ENCODE data around the gene PPP6R3. TPM values are rescaled to one million over a fixed set of nuclear protein-coding genes. Genes with fewer than 3 reads are reported as not detected.

The PPP6R3 gene
- total RNA-seq, 2 donors from 2014 or later: 118 to 136 TPM

DNA sequence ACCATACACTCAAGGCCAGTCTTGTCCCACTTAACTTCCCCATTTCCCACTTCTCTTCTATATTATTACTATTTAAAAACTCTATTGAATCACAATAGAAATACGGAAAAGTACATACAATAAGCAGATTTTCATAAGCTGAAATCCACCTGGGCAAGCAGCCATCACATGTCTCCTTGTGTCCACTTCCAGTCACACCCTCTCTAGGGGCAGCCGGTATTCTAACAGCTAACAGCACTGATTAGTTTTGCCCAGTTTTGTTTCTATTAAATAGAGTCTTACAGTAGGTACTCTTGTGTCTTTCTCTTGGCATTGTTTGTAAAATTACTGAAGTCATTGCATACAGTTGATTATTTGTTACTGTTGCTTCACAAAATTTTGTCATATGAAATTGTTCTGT, 37.8 kb downstream of the PPP6R3 start:
- TF ChIP-seq, protein P1, sequence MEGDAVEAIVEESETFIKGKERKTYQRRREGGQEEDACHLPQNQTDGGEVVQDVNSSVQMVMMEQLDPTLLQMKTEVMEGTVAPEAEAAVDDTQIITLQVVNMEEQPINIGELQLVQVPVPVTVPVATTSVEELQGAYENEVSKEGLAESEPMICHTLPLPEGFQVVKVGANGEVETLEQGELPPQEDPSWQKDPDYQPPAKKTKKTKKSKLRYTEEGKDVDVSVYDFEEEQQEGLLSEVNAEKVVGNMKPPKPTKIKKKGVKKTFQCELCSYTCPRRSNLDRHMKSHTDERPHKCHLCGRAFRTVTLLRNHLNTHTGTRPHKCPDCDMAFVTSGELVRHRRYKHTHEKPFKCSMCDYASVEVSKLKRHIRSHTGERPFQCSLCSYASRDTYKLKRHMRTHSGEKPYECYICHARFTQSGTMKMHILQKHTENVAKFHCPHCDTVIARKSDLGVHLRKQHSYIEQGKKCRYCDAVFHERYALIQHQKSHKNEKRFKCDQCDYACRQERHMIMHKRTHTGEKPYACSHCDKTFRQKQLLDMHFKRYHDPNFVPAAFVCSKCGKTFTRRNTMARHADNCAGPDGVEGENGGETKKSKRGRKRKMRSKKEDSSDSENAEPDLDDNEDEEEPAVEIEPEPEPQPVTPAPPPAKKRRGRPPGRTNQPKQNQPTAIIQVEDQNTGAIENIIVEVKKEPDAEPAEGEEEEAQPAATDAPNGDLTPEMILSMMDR (conservative IDR thresholded peaks at IDR 0.05): no peak
- WGBS, 2 experiments (ENCODE audit: insufficient coverage in 1 of 2, insufficient read length in 1 of 2): 88 to 95% methylated on average over 2 of the region's 2 CpGs
- Mint-ChIP-seq H3K27me3 (ENCODE audit: insufficient read depth) (no peaks in the 10 kb centered on the region), H3K4me3 (no peak overlapping the region), H3K4me1 (peaks cover 30% of the 10 kb centered on the region), H3K9me3 (peaks cover 3% of the 10 kb centered on the region), H3K27ac (peak overlapping the region; percentile 30), H3K36me3 (ENCODE audit: low read depth) (peaks cover 7% of the 10 kb centered on the region)
- H3K9me3 ChIP-seq (ENCODE audit: control insufficient read depth, low read length): no peaks in the 10 kb centered on the region
- H3K4me1 ChIP-seq (ENCODE audit: control insufficient read depth, insufficient read depth, low read length): peaks cover 7% of the 10 kb centered on the region
- no peak overlapping the region for H3K27ac ChIP-seq (ENCODE audit: low read depth, low read length)
- H3K36me3 ChIP-seq (ENCODE audit: control insufficient read depth, insufficient read depth, low read length): no peaks in the 10 kb centered on the region
- no peak overlapping the region for H3K4me3 ChIP-seq (ENCODE audit: low read length)
- DNase-seq: no peak
- no peaks in the 10 kb centered on the region for H3K27me3 ChIP-seq (ENCODE audit: control insufficient read depth, insufficient read depth, low read length, poor library complexity, severe bottlenecking)
- H3K9ac ChIP-seq (ENCODE audit: extremely low read depth, low read length, poor library complexity, severe bottlenecking): no peak overlapping the region

DNA sequence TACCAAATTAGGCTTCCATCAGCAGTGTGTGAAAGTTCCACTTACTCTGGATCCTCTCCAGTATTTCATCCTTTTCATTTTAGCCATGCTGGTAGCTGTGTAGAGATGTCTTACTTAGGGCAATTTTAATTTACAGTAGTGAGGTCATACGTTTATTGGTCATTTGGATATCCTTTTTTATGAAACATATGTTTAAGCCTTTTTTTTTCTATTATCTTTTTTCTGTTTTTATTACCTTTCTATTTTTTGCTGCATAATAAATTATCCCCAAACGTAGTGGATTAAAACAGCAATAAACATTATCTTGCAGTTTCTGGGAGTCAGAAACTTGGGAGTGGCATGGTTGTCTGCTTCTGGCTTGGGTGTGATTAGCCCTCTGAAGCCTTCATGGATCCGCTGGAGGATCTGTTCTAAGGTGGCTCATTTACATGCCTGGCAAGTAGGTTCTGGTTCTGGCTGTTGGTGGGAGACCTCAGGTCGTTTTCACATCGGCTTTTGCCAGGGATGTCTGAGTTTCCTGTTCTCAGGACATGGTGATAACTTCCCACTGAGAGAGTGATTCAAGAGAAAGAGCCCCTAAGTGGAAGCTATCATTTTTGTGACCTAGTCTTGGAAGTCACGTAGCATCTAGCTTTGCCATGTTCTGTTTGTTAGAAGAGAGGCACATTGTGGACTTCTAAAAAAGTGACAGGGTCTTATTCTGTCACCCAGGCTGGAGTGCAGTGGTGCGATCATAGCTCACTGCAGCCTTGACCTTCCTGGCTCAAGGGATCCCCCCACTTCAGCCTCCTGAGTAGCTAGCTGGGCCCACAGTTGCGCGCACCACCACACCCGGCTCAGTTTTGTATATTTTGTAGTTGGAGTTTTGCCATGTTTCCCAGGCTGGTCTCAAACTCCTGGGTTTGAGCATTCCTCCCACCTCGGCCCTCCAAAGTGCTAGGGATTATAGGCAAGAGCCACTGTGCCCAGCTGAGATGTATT, 38.6 kb downstream of the PPP6R3 start:
- Mint-ChIP-seq H3K9me3 (peaks cover 3% of the 10 kb centered on the region), H3K4me1 (peaks cover 33% of the 10 kb centered on the region), H3K27ac (peak overlapping the region; percentile 65), H3K4me3 (peak overlapping the region; percentile 20), H3K36me3 (ENCODE audit: low read depth) (peaks cover 7% of the 10 kb centered on the region), H3K27me3 (ENCODE audit: insufficient read depth) (no peaks in the 10 kb centered on the region)
- Histone ChIP-seq H3K27me3 (ENCODE audit: control insufficient read depth, insufficient read depth, low read length, poor library complexity, severe bottlenecking) (no peaks in the 10 kb centered on the region), H3K9me3 (ENCODE audit: control insufficient read depth, low read length) (no peaks in the 10 kb centered on the region), H3K4me1 (ENCODE audit: control insufficient read depth, insufficient read depth, low read length) (peaks cover 7% of the 10 kb centered on the region), H3K9ac (ENCODE audit: extremely low read depth, low read length, poor library complexity, severe bottlenecking) (no peak overlapping the region), H3K4me3 (ENCODE audit: low read length) (no peak overlapping the region), H3K27ac (ENCODE audit: low read depth, low read length) (no peak overlapping the region), H3K36me3 (ENCODE audit: control insufficient read depth, insufficient read depth, low read length) (no peaks in the 10 kb centered on the region)
- peak; percentile 73 for DNase-seq
- TF ChIP-seq, protein P1 (conservative IDR thresholded peaks at IDR 0.05): no peak
- WGBS, 2 experiments (ENCODE audit: insufficient coverage in 1 of 2, insufficient read length in 1 of 2): 73 to 81% methylated on average over 6 to 10 of the region's 11 CpGs

DNA sequence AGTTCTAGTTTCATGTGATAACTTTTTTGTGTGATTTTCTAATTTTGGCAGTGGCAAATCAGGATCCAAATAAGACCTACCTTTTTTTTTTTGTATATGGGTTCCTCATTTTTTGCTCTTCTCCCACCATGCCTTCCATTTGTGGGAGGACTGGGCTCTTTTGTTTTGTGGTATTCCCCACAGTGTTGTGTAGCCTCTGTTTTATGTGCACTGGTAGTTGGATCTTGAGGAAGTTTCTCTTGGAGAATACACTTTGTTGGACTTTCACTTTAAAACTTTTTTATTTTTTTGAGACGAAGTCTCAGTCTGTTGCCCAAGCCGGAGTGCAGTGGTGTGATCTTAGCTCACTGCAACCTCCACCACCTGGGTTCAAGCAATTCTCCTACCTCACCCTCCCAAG, 39.7 kb downstream of the PPP6R3 start:
- H3K4me1 Mint-ChIP-seq: peaks cover 41% of the 10 kb centered on the region
- H3K27ac Mint-ChIP-seq: no peak overlapping the region
- H3K4me3 Mint-ChIP-seq: no peak overlapping the region
- Histone ChIP-seq H3K27ac (ENCODE audit: low read depth, low read length) (no peak overlapping the region), H3K4me1 (ENCODE audit: control insufficient read depth, insufficient read depth, low read length) (peaks cover 7% of the 10 kb centered on the region), H3K9me3 (ENCODE audit: control insufficient read depth, low read length) (no peaks in the 10 kb centered on the region), H3K36me3 (ENCODE audit: control insufficient read depth, insufficient read depth, low read length) (no peaks in the 10 kb centered on the region), H3K27me3 (ENCODE audit: control insufficient read depth, insufficient read depth, low read length, poor library complexity, severe bottlenecking) (no peaks in the 10 kb centered on the region), H3K9ac (ENCODE audit: extremely low read depth, low read length, poor library complexity, severe bottlenecking) (no peak overlapping the region), H3K4me3 (ENCODE audit: low read length) (no peak overlapping the region)
- peaks cover 7% of the 10 kb centered on the region for H3K36me3 Mint-ChIP-seq (ENCODE audit: low read depth)
- no peak for DNase-seq
- WGBS, 2 experiments (ENCODE audit: insufficient coverage in 1 of 2, insufficient read length in 1 of 2): 90 to 95% methylated on average over 2 of the region's 2 CpGs
- peaks cover 3% of the 10 kb centered on the region for H3K9me3 Mint-ChIP-seq
- TF ChIP-seq, protein P1 (conservative IDR thresholded peaks at IDR 0.05): no peak
- no peaks in the 10 kb centered on the region for H3K27me3 Mint-ChIP-seq (ENCODE audit: insufficient read depth)
